HUES48 (cell line): ENCODE results near the gene TGFBR1.

Experiments used
- H3K27ac ChIP-seq: one replicate; pipeline ENCODE4 v1.7.0; 2013; ENCODE audit warnings: low read depth, low read length, inconsistent platforms
- H3K27me3 ChIP-seq: 2 replicates; pipeline ENCODE4 v1.6.1; 2013; ENCODE audit warnings: mild to moderate bottlenecking, low read length; ENCODE audit not compliant: control insufficient read depth, insufficient read depth
- H3K36me3 ChIP-seq: 2 replicates; pipeline ENCODE4 v1.6.1; 2013; ENCODE audit warnings: low read length; ENCODE audit not compliant: control insufficient read depth, insufficient read depth
- H3K4me1 ChIP-seq: 2 replicates; pipeline ENCODE4 v1.6.1; 2013; ENCODE audit warnings: mild to moderate bottlenecking, low read length; ENCODE audit not compliant: control insufficient read depth, insufficient read depth
- H3K4me3 ChIP-seq: 2 replicates; pipeline ENCODE4 v1.5.1; 2013; ENCODE audit warnings: mild to moderate bottlenecking, low read depth, low read length
- H3K9ac ChIP-seq: 2 replicates; pipeline ENCODE4 v1.6.1; 2013; ENCODE audit warnings: mild to moderate bottlenecking, low read depth, low read length, moderate library complexity
- H3K9me3 ChIP-seq: 2 replicates; pipeline ENCODE4 v1.6.1; 2013; ENCODE audit warnings: low read length; ENCODE audit not compliant: control insufficient read depth, insufficient read depth

TGFBR1 gene

GRCh38 chr9:99104459-99105151 lies at the start of gene TGFBR1:
Gene TGFBR1, plus strand, starts transcription at chr9:99105113. Its CDS starts 93 bp downstream, at chr9:99105206.
- Histone ChIP-seq H3K27ac (peak within 1 kb of the TSS; percentile 61), H3K36me3 (no peaks in the 10 kb centered on the region), H3K4me1 (peaks cover 17% of the 10 kb centered on the region), H3K9me3 (no peaks in the 10 kb centered on the region), H3K4me3 (peak within 1 kb of the TSS; percentile 72), H3K27me3 (peaks cover 13% of the 10 kb centered on the region), H3K9ac (peak within 1 kb of the TSS; percentile 56)

DNA sequence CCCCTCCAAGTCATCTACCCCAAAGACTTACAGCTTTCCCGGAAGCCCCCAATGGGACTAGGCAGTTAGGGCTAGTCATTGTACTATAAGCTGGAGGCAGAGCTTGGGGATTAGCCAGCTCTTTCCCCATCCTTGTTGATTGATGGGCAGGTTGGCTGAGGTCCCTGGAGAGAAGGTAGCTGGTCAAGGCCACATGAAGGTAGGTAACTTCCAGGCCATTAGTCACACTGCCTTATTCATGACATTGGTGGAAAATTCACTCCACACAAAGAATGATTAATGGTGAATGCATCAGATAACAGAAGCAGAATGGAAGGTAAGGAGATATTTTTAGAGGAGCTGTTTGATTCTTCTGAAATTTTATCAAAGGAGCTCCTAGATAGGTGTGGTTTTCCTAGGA lies 49.5 kb upstream of the TGFBR1 start:
- no peak overlapping the region for H3K9ac ChIP-seq
- H3K9me3 ChIP-seq = no peaks in the 10 kb centered on the region
- no peak overlapping the region for H3K27ac ChIP-seq
- H3K27me3 ChIP-seq = no peaks in the 10 kb centered on the region
- no peaks in the 10 kb centered on the region for H3K36me3 ChIP-seq
- no peak overlapping the region for H3K4me3 ChIP-seq
- no peaks in the 10 kb centered on the region for H3K4me1 ChIP-seq

- Histone ChIP-seq H3K9me3 (no peaks in the 10 kb centered on the region), H3K4me1 (no peaks in the 10 kb centered on the region), H3K9ac (no peak overlapping the region), H3K27me3 (no peaks in the 10 kb centered on the region), H3K4me3 (no peak overlapping the region), H3K36me3 (no peaks in the 10 kb centered on the region), H3K27ac (no peak overlapping the region)
Measured at GRCh38 chr9:99056186-99056585, 48.7 kb upstream of the TGFBR1 start.

- no peak overlapping the region for H3K9ac ChIP-seq
- no peak overlapping the region for H3K27ac ChIP-seq
- H3K36me3 ChIP-seq = no peaks in the 10 kb centered on the region
- H3K27me3 ChIP-seq = no peaks in the 10 kb centered on the region
- H3K9me3 ChIP-seq = no peaks in the 10 kb centered on the region
- H3K4me1 ChIP-seq = no peaks in the 10 kb centered on the region
- H3K4me3 ChIP-seq = no peak overlapping the region
Measured at GRCh38 chr9:99056886-99057664, 47.8 kb upstream of the TGFBR1 start.

DNA sequence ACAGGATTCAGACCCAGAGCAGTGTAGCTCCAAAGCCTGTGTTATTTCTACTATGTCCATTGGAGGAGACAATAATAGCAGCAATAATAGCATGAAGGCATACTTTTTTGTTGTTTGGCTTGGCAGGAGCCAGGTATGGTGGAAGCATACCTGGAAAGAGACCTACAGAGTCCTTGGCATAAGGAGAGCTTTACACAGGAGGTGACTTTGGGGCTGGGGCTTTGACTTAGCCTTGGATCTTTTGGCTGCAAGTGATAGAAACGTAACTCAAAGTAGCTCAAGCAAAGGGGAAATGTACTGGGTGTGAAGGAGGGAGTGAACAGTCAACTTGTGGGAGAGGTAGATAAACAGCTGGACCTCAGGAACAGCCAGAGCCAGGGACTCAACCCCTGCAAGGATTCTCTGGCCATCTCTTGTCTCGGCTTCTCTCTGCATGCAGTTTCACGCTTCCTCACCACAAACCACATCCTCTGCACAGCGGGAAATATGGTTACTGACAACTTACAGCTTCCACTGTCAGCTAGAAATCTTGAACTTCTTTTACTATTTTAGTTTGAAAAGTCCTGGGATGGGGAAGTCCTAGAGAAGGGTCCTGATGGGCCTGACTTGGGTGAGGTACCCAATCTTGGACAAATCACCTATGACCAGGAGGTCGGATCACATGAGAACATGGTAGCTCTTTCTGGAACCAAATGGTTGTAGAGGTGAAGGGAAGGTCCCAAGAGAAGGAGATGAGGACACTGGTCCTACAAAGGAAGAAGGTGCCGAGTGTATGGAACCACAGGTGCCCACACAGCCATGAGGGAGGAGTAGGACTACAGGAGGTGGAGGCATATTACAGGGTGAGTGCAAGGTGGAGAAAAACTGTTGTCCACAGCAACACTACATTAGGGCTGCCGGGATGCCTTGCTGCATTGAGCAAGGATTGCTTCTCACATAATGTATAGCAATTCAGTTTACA lies 47.0 kb upstream of the TGFBR1 start:
- H3K9me3 ChIP-seq = no peaks in the 10 kb centered on the region
- H3K27me3 ChIP-seq = no peaks in the 10 kb centered on the region
- no peak overlapping the region for H3K4me3 ChIP-seq
- H3K4me1 ChIP-seq = no peaks in the 10 kb centered on the region
- no peak overlapping the region for H3K9ac ChIP-seq
- no peak overlapping the region for H3K27ac ChIP-seq
- H3K36me3 ChIP-seq = no peaks in the 10 kb centered on the region

GRCh38 chr9:99058964-99059921 lies 45.7 kb upstream of the TGFBR1 start:
- no peaks in the 10 kb centered on the region for H3K4me1 ChIP-seq
- no peaks in the 10 kb centered on the region for H3K36me3 ChIP-seq
- H3K4me3 ChIP-seq = no peak overlapping the region
- H3K27ac ChIP-seq = no peak overlapping the region
- no peaks in the 10 kb centered on the region for H3K27me3 ChIP-seq
- no peak overlapping the region for H3K9ac ChIP-seq
- no peaks in the 10 kb centered on the region for H3K9me3 ChIP-seq

DNA sequence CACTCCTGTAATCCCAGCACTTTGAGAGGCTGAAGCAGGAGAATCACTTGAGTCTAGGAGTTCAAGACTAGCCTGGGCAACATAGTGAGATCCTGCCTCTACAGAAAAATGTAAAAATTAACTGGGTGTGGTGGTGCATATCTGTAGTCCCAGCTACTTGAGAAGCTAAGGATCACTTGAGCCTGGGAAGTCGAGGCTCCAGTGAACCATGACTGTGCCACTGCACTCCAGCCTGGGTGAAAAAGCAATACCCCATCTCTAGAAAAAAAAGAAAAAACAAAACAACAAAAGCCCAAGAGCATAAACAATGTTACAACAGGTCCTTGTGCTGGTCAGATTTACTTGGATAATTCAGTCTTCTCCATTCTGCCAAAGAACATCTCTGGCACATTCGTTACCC lies 44.3 kb upstream of the TGFBR1 start:
- H3K36me3 ChIP-seq = no peaks in the 10 kb centered on the region
- no peaks in the 10 kb centered on the region for H3K4me1 ChIP-seq
- no peak overlapping the region for H3K4me3 ChIP-seq
- no peaks in the 10 kb centered on the region for H3K27me3 ChIP-seq
- no peaks in the 10 kb centered on the region for H3K9me3 ChIP-seq
- no peak overlapping the region for H3K9ac ChIP-seq
- H3K27ac ChIP-seq = no peak overlapping the region

DNA sequence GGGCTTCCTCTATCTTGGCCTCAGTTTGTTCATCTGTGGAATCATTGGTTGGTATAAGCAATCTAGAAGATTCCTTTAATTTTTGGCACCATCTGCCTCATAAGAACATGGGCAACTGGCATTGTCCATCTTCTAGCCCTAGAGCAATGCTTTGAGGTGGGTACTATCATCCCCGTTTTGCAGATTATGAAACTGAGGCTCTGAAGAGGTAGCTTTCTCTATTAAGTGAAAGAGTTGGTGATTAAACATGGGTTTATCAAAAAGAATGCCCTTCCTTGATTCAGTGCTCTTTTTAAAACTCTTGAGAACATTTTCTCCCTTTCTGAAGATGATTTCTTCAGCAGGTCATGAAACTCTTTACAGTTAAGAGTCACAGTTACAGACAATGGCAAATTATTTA lies 42.4 kb upstream of the TGFBR1 start:
- Histone ChIP-seq H3K9ac (no peak overlapping the region), H3K27me3 (no peaks in the 10 kb centered on the region), H3K36me3 (no peaks in the 10 kb centered on the region), H3K4me3 (no peak overlapping the region), H3K9me3 (no peaks in the 10 kb centered on the region), H3K4me1 (no peaks in the 10 kb centered on the region), H3K27ac (no peak overlapping the region)

- Histone ChIP-seq H3K4me1 (no peaks in the 10 kb centered on the region), H3K9ac (no peak overlapping the region), H3K4me3 (no peak overlapping the region)
Measured at GRCh38 chr9:99063522-99063921, 41.4 kb upstream of the TGFBR1 start.

DNA sequence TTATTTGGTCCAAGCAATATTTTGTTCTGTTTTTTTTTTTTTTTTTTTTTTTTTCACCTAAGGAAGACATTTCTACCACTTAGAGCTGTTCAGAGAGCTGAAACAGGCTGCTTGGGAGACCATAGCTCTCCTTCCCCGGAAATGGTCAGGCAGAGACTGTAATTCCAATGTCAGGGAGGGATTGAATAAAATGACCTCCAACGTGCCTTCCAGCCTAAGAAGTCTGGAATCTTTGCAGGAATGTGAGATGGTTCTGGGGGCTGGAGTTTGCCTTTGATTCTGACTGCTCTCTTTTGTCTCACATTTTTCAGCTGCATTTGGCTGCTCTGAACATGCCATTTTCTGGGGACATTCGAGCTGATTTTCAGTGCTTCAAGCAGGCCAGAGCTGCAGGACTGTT lies 38.3 kb upstream of the TGFBR1 start:
- Histone ChIP-seq H3K36me3 (no peaks in the 10 kb centered on the region), H3K4me1 (no peaks in the 10 kb centered on the region), H3K9me3 (no peaks in the 10 kb centered on the region), H3K27ac (no peak overlapping the region), H3K4me3 (no peak overlapping the region), H3K27me3 (no peaks in the 10 kb centered on the region), H3K9ac (no peak overlapping the region)

More at GRCh38 chr9:99063522-99063921, 41.4 kb upstream of the TGFBR1 start:
- Histone ChIP-seq H3K9me3 (no peaks in the 10 kb centered on the region), H3K27ac (no peak overlapping the region), H3K27me3 (no peaks in the 10 kb centered on the region), H3K36me3 (no peaks in the 10 kb centered on the region)
